Measurements from ENCODE around the gene PDE2A.

The PDE2A gene

DNA sequence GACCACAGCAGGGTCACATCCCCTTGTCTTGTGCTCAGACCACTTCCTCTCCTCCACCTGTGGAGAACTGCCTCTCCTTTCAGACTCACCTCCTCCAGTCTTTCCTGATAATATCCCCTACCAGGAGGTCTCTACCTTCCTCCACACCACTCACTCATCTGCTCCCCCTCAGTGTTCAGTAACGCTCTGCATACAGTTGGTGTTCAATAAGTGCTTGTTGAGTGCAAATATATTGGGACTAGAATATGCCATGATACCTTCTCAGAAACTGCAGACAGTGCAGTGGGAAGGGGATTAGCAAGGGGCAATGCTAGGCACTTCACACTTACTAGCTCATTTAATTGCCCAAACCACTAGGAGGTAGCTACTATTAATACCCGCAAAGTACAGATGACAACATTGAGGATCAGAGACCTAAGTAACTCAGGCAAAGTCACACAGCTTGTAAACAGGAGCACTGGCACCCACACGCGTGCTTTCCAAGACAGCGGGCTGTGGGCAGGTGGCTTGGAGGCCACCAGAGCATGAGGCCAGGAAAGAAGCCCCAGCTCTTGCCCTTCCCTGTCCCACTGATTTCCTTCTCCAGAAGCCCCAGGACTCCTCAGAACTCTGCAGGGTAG, 8.1 kb upstream of the PDE2A start:
- DNase-seq = no peak

DNA sequence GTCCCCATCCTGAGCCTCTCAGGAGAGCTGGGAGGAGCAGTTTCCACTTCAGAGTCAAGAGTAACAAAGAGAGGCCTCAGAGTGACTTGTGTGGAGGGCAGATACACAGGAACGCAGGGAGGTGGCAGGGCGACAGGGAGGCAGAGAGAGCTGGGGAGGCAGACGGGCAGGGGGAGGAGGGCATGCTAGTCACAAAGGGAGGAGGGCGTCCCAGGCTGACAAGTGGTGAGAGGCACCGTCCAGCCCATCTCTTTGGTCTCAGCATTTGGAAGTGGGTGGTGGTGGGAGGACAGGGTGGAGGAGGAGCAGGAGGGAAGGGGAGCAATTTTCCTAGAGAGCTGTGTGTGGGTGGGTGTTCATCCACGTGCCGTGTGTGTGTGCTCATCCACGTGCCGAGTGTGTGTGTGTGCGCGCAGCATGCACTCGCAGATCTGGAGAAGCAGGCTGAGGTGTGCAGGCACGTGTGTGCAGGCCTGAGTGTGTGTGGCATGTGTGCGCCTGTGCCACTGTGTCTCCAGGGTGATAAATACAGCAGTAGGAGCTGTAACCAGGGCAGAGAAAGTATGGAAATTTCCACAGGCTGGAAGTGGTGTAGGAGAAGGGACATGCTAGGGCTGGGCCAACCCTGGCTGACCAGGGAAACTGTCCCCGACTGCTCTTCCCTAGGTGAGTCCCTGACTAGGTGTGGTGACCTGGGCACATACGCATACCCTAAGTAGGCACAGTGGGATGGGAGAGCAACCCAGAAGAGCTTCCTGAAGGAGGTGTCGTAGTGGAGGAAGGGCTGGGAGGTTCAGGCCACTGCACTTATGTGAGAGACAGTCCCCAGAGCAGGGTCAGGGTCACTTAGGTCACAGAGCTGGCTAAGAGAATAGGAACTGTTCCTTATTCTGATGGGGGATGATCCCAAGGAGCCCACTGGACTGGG, 7.3 kb upstream of the PDE2A start:
- no peak for DNase-seq

DNA sequence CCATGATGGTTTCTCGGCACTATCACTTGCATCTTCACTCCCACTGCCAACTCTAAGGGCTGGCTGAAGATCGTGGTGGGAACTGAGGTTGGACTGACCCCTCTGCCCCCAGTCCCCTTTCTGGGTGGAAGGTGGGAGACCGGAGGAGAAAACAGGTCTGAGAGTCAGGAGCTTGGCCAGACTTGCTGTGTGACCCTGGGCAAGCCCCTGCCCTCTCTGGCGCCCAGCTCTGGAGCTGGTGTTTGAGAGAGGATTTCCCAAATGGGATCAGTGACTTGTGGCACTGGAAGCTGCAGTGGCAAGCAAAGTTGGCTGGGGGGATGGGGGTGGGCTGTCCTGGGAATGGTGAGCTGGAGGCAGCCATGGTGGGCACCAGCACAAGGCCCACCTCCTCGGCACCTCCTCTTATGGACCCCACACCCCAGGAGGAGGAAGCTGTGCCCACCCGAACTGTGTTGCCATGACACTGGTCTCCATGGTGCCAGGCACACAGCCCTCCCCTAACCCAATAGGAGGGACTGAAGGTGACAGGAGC, 6.5 kb upstream of the PDE2A start:
- DNase-seq = no peak

DNA sequence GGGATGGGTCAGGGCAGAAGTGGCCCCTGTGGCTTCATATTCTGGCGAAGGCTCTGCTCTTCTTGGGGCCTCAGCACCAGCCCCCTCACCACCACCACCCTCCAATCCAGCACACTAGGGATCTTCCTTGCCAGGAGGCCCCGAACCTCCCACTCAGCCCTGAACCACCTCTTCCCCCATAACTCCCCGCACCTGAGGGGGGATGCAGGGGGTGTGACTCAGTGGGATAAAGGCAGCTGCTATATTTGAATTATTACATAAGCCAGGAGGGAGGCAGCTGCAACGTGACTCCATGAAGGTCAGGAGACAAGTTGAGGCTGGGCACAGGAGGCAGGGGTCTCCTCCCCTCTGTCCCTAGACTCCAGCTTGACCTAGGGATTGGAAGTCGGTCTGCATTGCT, 5.6 kb upstream of the PDE2A start:
- DNase-seq = no peak

DNA sequence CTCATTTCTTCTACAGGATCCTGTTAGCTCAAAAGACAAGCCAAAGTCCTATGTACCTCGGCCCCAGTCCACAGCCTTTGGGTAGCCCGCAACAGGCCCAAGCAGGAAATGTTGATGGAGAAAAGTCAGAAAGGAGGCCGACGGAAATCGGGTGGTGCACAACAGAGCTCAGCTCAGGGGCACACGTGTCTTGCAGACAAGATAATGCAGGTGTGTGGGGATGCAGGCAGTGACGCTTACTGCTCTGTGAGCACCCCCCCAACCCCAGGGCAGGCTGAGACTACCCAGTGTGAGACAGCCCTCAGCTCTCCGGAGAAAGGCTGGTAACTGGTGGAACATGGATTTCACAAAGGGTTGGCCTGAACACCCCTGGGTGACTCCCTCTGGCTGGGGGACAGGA, 4.3 kb upstream of the PDE2A start:
- no peak for DNase-seq

DNA sequence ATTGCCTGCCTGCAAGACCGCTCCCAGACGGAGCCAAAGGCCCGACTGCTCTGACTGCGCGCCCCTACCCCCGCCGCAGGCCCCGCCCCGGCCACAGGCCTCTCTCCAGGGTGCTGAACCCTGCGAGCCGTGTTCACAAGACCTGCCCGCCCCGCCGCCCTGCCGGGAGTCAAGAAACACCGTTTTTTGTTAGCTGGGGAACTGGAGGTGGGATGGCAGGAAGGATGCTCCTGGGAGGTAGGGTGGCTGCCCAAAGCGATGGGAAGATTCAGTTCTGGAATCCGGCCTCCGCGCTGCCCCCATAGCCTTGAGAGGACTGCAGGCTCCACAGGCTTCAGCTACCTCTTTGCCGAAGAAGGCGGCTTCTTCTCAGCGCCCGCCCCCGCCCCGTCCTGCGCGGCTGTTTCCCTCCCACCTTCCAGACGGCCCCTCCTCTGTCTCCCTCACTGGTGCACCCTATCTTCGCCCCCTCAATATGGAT, 2.7 kb upstream of the PDE2A start:
- DNase-seq = peak; percentile 39 to 62

DNA sequence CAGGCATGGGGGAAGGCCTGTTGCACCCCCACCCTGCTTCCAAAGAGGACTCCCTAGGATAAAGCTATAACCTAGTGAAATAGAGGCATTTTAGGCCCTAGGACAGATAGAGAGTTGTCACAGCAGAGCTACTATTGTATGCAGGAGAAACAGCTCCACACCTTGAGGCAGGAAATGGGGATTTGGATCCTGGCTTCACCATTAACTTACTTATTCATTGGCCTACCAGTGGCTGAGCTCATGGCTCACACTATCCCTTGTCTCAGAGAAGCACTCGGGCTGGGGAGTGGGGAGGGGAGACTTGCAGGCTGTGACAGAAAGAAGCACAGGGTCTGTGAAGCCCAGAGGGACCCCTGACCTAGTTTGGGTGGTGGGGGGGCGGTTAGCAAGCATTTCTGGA, 999 bp upstream of the PDE2A start:
- no peak for DNase-seq

DNA sequence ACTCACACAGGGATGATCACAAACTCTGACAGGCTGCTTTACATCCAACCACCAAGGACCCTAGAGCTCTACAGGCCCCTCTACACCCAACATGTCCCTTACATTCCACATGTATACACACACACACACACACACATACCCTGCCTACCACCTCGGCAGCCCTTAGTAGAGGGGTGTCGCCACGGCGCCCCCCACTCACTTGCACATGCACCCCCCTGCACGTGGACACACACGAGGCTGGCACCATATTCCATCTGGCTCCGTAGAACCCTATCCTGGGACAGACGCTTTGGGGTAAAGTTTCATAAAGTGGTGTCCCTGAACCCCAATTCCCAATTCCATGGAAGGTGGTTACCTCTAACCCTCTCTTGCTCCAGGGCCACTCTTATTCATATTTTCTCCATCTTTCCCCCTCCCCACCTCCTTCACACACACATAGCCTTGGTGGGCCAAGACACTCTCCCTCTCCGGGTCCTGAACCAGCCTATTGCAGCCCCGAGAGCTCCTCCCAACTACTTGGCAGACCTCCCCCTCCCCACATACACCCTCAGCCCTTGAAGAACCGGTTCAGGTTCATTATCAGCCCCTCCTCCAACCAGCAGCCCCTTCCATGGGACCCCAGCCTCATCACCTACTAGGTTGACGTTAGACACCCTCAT, 809 bp downstream of the PDE2A start:
- no peak for DNase-seq

DNA sequence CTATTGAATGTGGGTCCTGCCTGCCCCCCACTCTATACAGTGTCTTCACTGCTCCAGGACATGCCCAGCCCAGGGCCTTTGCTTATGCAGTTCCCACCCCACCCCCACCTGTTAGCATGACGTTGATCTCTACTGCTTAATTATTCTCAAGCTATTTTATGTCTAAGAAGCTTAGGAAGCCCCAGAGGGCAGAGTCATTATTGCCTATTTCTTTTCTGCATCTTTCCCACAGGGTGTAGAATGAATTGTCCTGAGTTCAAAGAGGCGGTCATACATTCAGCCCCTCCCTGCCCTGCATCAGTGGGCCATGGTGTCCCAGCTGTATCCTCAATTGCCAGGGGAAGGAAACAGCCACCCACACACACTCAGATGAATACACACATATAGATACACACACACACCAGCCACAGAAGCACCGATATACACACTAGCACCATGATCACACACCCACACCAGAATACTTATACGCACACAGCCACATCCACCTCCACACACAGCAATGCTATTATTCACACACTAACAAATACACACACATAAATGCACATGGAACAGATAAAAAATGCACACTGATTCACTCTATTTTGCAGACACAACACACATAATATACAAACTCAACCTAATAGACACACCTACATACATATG, 1.5 kb downstream of the PDE2A start:
- DNase-seq = no peak

DNA sequence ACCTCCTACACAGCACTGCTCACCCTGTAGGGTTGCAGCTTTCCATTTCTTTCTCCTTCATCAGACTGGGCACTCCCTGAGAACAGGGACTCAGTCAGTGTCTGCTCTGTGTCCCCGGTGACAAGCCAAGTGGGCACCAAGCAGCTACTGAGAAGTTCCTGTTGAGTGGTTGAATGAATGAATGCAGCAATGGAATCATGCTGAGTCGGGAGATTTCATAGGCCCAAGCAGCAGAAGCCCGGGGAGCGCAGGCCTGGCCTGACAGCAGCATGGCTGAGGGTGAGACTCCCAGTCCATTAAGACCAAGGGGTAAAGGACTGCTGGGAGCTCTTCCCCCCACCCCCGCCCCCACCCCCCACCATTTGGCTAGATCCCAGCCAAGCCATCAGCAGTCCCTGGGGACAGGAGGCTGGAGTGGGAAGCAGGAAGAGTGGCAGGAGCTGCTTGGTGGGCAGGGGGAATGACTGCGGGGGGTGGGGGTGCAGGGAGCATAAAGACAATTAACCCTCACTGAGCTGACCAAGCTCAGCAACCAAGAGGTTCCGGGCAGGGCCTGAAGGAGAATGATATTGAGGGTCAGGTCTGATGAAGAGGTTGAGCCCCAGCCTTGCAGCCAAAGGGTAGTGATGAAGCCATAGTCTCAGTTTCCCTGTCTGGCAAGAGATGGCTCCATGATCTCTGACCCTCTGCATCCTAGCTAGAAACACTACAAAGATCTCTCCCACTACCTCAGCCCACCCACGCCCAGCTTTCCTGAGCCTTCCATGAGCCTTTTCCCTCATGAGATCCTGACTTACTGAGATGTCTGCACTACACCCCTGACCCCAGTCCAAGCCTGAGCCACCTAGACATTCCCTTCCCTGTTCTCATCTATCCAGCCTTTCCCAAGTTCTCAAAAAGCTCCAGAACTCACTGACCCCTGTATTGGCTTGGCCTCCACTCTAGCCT, 2.8 kb downstream of the PDE2A start:
- no peak for DNase-seq

DNA sequence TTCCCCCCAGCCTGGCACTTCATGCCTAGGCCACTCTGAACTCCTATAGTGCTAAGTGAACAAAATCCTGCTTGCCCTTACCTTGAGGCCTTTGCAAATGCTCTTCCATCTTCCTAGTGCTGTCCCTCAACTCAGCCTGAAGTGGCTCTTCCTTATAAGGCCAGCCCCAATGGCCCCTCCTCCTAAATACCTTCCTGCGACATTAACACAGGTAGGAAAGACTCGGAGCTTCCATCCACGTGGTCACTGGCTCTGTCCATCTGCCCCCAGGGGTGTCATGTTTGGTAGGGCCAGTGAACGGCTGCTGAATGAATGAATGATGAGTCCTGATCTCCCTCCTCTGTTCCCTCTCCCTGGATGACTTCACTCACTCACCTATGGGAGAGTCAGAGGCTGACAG, 4.2 kb downstream of the PDE2A start:
- DNase-seq = no peak

DNA sequence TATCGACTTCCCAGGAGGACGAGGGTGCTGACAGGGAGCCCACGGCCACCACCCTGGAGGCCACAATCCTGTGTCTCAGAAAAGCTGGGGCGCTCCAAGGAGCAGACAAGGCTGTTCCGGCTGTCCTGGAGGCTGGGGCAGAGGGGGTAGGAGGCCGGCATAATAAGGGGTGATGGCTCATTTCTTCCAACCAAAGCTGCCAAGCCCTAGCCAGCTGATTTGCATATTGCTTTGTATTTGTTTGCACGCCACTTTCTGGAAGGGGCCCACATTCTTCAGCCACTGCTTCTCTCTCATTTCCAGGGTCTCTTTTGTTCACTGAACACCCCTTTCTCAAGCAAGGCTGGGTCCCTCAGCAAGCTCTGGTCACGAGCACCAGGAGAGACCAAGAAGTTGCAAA, 4.7 kb downstream of the PDE2A start:
- no peak for DNase-seq

DNA sequence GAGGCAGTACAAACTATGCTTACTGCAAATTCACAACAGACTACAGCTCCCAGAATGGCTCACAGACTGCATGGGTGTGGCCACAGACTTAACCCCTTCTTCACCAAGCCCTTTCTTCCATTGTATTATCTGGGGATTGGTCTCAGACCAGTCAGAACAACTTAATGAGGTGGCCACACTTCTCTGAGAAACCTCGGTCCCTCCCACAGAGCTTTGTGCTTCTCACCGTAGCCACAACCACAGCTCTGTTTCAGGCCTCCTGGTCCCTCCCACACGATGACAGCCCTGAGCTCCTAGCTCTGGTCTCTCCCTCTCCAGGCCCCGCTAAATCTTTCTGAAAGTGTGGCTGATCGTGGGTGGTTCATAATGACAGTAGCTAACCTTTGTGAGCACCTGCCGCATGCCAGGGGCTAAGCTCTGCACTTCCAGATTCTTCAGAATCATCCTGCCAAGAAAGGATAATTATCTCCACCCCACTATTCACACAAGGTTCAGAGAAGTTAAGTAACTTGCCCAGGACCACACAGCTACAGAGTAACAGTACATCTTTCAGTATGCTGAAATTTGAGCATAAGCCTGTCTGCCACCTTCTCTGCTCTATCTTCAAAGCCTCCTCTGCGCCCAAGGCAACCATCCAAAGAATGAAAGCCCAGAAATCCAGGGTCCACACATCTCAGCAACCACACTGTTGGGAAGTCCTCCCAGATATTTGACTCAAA, 5.4 kb downstream of the PDE2A start:
- no peak for DNase-seq

DNA sequence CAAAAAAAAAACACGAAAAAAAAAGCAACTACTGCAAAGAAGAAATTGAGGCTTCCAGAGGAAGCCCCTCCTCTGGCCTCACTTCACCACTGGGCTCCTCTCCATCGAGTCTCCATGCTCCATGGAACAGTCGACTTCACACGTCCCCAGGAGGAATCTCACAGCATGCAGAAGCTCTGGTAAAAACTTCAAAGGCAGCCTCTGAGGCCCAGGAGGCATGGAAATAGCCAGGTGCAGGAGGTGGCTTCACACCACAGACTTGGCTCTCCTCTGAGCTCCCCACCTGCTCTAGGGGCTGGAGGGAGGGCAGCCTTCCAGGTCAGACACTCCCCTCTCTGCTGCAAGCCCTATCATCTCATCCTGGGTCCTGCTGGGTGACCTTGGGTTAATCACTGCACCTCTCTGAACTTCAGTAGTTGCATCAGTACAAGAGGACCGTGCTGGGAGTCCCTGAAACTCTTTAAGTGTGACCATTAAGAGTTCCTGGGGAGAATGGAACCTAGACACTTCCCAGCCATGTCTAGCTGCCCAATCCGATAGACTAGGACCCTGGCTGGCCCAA, 8.2 kb downstream of the PDE2A start:
- DNase-seq = no peak

DNA sequence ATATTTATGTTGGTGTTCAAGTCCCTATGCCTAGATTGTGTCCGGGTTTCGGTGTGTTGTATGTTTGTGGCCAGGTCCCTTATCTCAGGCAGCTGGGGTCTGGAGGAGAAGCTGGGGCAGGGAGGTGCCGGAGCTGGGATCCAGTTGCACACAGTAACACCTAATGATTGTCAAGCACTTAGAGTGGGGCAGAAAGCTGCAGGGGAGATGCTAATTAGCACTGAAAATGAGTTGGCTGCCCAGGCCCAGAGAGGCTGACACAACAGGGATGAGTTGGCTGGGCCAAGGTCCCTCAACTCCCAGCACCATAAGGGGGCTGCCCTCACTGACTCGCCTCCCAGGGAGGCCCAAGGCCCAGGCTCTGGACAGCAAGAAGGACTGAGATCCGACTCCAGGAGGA, 12.2 kb downstream of the PDE2A start:
- DNase-seq = no peak

DNA sequence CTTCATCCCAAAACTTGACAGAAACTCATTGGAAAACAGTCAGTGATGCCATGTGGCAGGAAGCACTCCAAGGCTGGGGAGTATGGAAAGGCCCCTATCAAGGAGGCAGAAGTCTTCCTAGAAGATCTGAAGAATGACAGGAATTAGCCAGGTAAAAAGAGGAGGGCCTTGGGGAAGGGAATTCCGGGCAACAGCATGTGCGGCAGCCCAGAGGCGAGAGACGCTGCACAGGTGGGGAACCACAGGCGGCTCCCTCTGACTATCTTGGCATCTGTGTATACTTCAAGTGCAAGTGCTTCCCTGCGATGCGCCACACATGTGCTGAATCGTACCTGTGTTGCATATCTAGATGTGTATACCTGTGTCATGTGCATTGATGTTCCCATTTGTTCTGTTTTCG, 12.7 kb downstream of the PDE2A start:
- DNase-seq = no peak

DNA sequence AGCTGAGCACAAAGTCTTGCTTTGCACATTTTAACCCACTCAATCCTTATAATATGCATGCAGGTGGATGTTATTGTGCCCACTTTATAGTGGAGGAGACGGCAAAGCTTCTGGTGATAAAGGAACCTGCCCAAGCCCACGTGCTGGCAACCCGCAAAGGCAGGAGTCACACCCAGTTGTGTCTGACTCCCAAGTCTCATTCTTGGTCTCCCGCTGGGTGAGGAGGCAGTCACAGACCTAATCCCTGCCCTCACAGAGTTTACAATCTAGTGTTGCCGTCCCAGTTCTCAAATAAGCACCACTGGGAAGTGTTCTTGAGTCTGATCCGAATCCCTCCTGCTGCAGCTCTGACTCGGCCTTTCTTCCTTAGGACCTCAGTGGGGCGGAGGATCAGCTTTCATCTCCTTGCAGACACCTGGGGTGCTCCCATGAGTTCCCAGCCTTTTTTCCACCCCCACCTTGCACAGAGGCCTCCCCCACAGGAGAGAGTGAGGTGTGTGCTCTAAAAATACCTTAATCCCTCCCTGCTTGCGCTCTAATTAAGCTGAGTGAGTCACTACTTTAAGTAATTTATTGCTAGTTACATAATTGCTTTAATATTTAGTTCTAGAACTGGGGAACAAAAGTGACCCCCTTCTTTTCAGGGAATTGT, 15.1 kb downstream of the PDE2A start:
- no peak for DNase-seq

DNA sequence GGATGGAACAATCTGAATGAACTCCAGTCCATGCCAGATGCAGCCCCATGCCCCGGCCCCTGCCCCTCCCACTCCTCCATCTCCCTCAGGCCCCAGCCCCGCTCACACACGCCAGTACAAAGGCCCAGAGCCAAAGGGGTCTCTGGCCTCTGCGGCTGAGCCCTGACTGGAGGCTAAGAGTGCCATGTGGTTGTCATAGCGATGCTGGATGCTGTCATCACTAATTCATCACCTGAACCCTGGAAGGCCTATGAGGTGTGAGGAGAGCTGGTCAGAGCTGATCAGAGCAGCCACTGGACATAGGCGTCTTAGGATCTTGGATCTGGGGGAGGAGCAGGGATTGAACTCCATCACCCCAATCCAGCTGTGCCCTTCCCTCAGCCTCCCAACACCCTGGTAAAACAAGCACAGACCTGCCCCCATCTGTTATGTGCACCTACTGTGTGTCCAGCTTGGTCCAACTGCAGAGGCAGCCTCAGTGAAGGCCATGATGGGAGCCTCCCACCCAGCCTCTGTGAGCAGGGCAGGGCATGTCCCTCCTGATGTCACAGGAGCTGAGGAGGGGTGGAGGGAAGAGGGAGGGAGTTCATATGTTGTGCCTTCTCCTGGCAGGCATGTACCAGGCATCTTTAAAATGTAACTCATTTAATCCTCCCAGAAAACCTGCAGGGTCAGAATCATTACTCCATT, 16.7 kb downstream of the PDE2A start:
- DNase-seq = no peak

DNA sequence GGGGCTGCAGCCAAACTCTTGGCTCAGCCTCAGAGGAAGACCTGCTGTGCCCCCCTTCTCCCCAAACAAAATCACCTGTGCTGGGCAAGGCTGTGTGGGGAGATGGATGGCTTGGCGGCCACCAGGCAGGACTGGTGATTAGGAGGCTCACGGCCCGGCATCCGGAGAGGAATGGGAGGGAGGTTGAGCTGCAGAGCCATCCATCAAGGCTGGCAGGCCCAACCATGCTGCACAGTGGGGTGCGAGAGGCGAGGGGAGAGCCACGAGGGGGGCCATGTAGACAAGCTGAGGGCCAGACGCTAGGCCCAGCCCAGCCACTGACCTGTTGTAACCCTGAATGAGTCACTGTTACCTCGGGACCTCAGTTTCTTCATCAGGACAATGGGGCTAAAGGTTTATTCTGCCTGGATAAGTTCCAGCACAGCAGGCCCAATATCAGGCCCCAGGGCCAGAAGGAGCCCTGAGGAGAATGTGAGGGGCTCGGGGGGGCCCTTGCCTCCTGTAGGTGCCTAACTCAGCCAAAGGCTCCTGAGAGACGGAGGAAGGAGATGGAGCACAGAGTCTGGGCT, 18.2 kb downstream of the PDE2A start:
- no peak for DNase-seq

Data from CD4-positive, alpha-beta T cell treated with Interferon alpha-2 for 1 hour (primary cell).